ENCODE results near the gene POLD4.

DNA sequence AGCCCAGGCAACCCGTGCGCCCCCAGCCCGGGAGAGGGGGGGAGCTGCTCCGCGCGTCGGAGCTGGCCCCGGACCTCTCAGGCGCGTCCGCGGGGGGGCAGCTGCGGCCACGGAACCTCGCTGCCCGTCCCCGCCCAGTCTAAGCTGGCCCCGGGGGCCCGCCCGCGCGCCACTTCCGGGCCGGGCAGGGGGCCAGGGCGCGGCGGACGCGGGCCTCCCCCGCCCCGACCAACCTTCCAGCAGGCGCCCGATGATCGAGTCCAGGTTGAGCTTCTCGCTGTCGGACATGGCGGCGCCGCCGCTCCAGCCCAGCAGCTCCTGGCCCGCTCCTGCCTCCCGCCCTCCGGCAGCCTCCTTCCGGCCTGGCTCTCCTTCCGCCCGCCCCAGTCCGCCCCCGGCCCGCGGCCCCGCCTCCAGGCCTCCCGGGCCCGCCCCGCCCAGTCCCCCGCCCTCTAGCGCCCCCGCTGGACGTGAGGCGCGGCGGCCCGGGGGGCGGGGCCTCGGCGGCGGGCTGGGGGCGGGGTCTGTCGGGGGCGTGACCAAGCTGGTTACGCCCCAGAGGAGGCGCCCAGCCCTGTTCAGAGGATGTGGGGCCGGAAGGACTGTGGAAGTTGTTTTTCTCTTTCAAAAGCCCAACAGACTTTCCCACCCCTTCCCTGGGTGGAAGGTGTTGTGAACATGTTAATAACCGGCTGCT is 48.3 kb upstream of the POLD4 start, which contains the start of gene PPP1CA:
- TF ChIP-seq CTCF (IDR thresholded peaks at IDR 0.05) (peak in 3 of 6 experiments; percentile 15 to 65 (median 34)), POLR2A (IDR thresholded peaks at IDR 0.05) (peak; percentile 57 to 76)
